B cell (primary cell): ENCODE data around the gene RCC2.

ENCODE experiments used
- CTCF ChIP-seq: fragments of 200-600 bp; IDR thresholded peaks from one replicate; pipeline ENCODE4 v1.8.0; 2022; ENCODE audit warnings: antibody characterized with exemption, mild to moderate bottlenecking
- EZH2 ChIP-seq: IDR thresholded peaks from 2 replicates; pipeline ENCODE4 v1.6.1; 2012; ENCODE audit warnings: borderline replicate concordance, low read depth, mild to moderate bottlenecking, moderate library complexity, low read length; ENCODE audit not compliant: insufficient read depth, poor library complexity, severe bottlenecking

GRCh38 chr1:17447501-17447992 is 8.1 kb upstream of the RCC2 start:
- TF ChIP-seq CTCF (no peak), EZH2 (no peak)
